ENCODE measurements around the gene OR10C1. TPM values are rescaled to one million over a fixed set of nuclear protein-coding genes. Genes with fewer than 3 reads are reported as not detected.

The OR10C1 gene
- total and polyA plus RNA-seq, 8 donors = not detected

- Histone ChIP-seq H3K36me3 (no peaks in the 10 kb centered on the region), H3K4me3 (no peak overlapping the region), H3K9me3 (no peaks in the 10 kb centered on the region), H3K27ac (no peak overlapping the region), H3K4me1 (no peaks in the 10 kb centered on the region), H3K27me3 (no peaks in the 10 kb centered on the region)
- intact Hi-C loops (cut with DNase I) = no loop called here
- DNase-seq = no peak
- TF ChIP-seq, protein P1, sequence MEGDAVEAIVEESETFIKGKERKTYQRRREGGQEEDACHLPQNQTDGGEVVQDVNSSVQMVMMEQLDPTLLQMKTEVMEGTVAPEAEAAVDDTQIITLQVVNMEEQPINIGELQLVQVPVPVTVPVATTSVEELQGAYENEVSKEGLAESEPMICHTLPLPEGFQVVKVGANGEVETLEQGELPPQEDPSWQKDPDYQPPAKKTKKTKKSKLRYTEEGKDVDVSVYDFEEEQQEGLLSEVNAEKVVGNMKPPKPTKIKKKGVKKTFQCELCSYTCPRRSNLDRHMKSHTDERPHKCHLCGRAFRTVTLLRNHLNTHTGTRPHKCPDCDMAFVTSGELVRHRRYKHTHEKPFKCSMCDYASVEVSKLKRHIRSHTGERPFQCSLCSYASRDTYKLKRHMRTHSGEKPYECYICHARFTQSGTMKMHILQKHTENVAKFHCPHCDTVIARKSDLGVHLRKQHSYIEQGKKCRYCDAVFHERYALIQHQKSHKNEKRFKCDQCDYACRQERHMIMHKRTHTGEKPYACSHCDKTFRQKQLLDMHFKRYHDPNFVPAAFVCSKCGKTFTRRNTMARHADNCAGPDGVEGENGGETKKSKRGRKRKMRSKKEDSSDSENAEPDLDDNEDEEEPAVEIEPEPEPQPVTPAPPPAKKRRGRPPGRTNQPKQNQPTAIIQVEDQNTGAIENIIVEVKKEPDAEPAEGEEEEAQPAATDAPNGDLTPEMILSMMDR (IDR thresholded peaks at IDR 0.05) = no peak
- no peak for ATAC-seq
Observed at GRCh38 chr6:29474996-29475395, 35.9 kb downstream of the OR10C1 start.

DNA sequence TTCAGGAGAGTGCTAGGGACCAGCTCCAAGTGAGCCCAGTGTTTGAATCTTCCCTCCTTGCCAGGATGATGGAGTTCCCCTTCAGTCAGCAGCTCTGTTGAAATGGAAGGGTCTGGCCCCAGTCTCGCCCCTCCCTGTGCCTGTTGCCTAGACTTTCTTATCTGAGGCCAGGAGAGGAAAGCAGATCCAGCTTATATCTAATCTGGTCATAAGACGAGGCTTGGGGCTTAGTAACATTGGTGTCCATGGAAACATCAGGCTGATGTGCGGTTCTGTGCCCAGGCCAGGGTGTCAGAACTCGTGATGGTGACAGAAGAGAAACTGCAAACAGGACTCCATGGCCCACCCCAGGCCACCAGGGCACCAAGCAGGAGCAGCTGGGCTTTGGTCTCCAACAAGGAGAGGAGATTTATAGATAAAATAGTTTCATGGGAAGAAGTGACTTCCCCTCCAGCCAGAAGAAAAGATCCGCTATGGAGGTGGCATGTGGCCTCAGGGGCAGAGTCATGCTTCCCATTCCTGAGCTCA is 38.9 kb downstream of the OR10C1 start:
- Histone ChIP-seq H3K4me1 (no peaks in the 10 kb centered on the region), H3K4me3 (no peak overlapping the region), H3K9me3 (no peaks in the 10 kb centered on the region), H3K27me3 (no peaks in the 10 kb centered on the region), H3K36me3 (no peaks in the 10 kb centered on the region), H3K27ac (no peak overlapping the region)
- intact Hi-C loops (cut with DNase I) = no loop called here
- DNase-seq (no peak), ATAC-seq (no peak)
- TF ChIP-seq, protein P1 (IDR thresholded peaks at IDR 0.05) = no peak

GRCh38 chr6:29478740-29479139 is 39.6 kb downstream of the OR10C1 start:
- no peaks in the 10 kb centered on the region for H3K9me3 ChIP-seq
- H3K27ac ChIP-seq = no peak overlapping the region
- no peaks in the 10 kb centered on the region for H3K27me3 ChIP-seq
- H3K4me1 ChIP-seq = no peaks in the 10 kb centered on the region
- ATAC-seq = no peak
- TF ChIP-seq, protein P1 (IDR thresholded peaks at IDR 0.05) = no peak
- DNase-seq = no peak
- H3K4me3 ChIP-seq = no peak overlapping the region
- H3K36me3 ChIP-seq = no peaks in the 10 kb centered on the region
- intact Hi-C loops (cut with DNase I) = no loop called here

GRCh38 chr6:29479560-29479959 is 40.5 kb downstream of the OR10C1 start:
- Histone ChIP-seq H3K4me3 (no peak overlapping the region), H3K9me3 (no peaks in the 10 kb centered on the region), H3K36me3 (no peaks in the 10 kb centered on the region), H3K27me3 (no peaks in the 10 kb centered on the region), H3K27ac (no peak overlapping the region), H3K4me1 (no peaks in the 10 kb centered on the region)
- no peak for DNase-seq
- no peak for ATAC-seq
- TF ChIP-seq, protein P1 (IDR thresholded peaks at IDR 0.05) = no peak
- intact Hi-C loops (cut with DNase I) = no loop called here

DNA sequence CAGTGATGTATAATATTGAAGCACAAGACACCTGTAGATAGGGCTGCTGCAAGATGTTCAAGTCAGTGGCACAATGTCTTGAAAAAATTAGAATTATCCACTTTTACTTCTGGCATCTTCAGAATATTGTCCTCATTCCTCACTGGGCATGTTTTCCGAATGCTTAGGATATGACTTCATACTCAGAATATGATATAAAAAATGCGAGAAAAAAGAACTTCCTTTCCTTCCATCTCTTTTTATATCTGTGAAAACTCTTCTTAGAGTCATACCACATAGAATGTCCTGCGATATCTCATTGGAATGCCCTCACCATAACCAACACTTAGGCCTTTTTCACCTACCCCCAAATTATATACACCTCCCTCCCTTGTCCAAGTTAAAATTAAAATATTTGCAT is 44.1 kb downstream of the OR10C1 start:
- H3K27ac ChIP-seq = no peak overlapping the region
- no peaks in the 10 kb centered on the region for H3K4me1 ChIP-seq
- no peaks in the 10 kb centered on the region for H3K9me3 ChIP-seq
- H3K4me3 ChIP-seq = no peak overlapping the region
- DNase-seq (no peak), ATAC-seq (no peak)
- TF ChIP-seq, protein P1 (IDR thresholded peaks at IDR 0.05) = no peak
- no peaks in the 10 kb centered on the region for H3K27me3 ChIP-seq
- intact Hi-C loops (cut with DNase I) = no loop called here
- H3K36me3 ChIP-seq = no peaks in the 10 kb centered on the region
